HCT116 (cell line): Measurements from ENCODE around the gene PAQR7. TPM values are rescaled to one million over a fixed set of nuclear protein-coding genes. Genes with fewer than 3 reads are reported as not detected.

Experiments
- ATAC-seq: fragments of 200-7000 bp; cut with Tn5 transposase; 2 replicates; pipeline ENCODE4 v1.9.1; 2020; ENCODE audit warnings: mild to moderate bottlenecking, moderate library complexity
- BruUV-seq: library from RNA; stranded (reverse); fragments of 400-500 nt; replicated peaks from 2 replicates; lab custom pipeline; 2021; lab: Mats Ljungman, UMichigan
- CTCF ChIA-PET: fragments of 300-600 bp; sonication (Branson Sonifier 250); formaldehyde crosslinking; loops from one replicate; lab custom pipeline; 2021; ENCODE audit warnings: antibody characterized with exemption; lab: Charles Lee
- POLR2A ChIA-PET: fragments of 300-600, 350-600 bp; sonication (Branson Sonifier 250); formaldehyde crosslinking; loops from one replicate; lab custom pipeline; 2021; ENCODE audit warnings: antibody characterized with exemption; lab: Charles Lee
- RAD21 ChIA-PET, 2 experiments: fragments of 300-600 bp; sonication (Branson Sonifier 250); formaldehyde crosslinking; loops; one replicate each; lab custom pipeline; 2023; ENCODE audit warnings: low total read pairs in 2 of 2; ENCODE audit not compliant: uncharacterized antibody in 2 of 2, unreplicated experiment in 2 of 2, low non-redundant PET in 1 of 2; lab: Charles Lee
- DNase-seq: peaks from one replicate; pipeline ENCODE4 v3.0.0-alpha.2; 2010; ENCODE audit warnings: low read depth, low spot score
- H2AFZ ChIP-seq: fragments of 200-600 bp; shearing (Covaris generic), sonication (generic); 2 replicates; pipeline ENCODE4 v1.6.1; 2017; ENCODE audit warnings: low read depth, mixed run types, mixed read lengths, antibody characterized with exemption, low read length; ENCODE audit not compliant: poor library complexity, severe bottlenecking
- H3K27ac ChIP-seq: 2 replicates; pipeline ENCODE4 v1.5.1; 2012; ENCODE audit warnings: low read depth, low read length
- H3K27me3 ChIP-seq: fragments of 200-600 bp; sonication (generic); 2 replicates; pipeline ENCODE4 v1.6.1; 2016; ENCODE audit warnings: mixed run types, low read length, mixed read lengths; ENCODE audit not compliant: insufficient read depth
- H3K36me3 ChIP-seq, 2 experiments: fragments of 200-500 bp in 1 of 2; fragments of 200-600 bp in 1 of 2; sonication (Bioruptor generic) in 1 of 2; sonication (generic) in 1 of 2; 2 replicates each; pipeline versions ENCODE4 v1.5.1 to v1.6.1; 2014 to 2016; ENCODE audit warnings: low read length in 2 of 2, inconsistent platforms in 1 of 2, mixed read lengths in 1 of 2, mixed run types in 1 of 2; ENCODE audit not compliant: insufficient read depth in 2 of 2, control insufficient read depth in 1 of 2
- H3K4me1 ChIP-seq, 2 experiments: fragments of 200-600 bp in 1 of 2; sonication (generic) in 1 of 2; 2 replicates each; pipeline versions ENCODE4 v1.5.1 to v1.6.1; 2012 to 2017; ENCODE audit warnings: low read length in 2 of 2, inconsistent platforms in 1 of 2, mild to moderate bottlenecking in 1 of 2, mixed read lengths in 1 of 2, mixed run types in 1 of 2, moderate library complexity in 1 of 2; ENCODE audit not compliant: insufficient read depth in 2 of 2, control insufficient read depth in 1 of 2
- H3K4me2 ChIP-seq: fragments of 200-600 bp; sonication (generic); 2 replicates; pipeline ENCODE4 v1.6.1; 2017; ENCODE audit warnings: mixed run types, low read length, mixed read lengths
- H3K4me3 ChIP-seq, 2 experiments: fragments of 200-600 bp in 1 of 2; sonication (generic) in 1 of 2; replicated peaks in 1 of 2; 2 replicates each; pipeline ENCODE4 v1.5.1; 2011 to 2016; ENCODE audit warnings: low read length in 2 of 2, control low read depth in 1 of 2, low read depth in 1 of 2, mild to moderate bottlenecking in 1 of 2, mixed read lengths in 1 of 2, mixed run types in 1 of 2
- H3K79me2 ChIP-seq: fragments of 200-600 bp; sonication (generic); 2 replicates; pipeline ENCODE4 v1.6.1; 2017; ENCODE audit warnings: mild to moderate bottlenecking, mixed run types, low read length, moderate library complexity, mixed read lengths; ENCODE audit not compliant: insufficient read depth
- H3K9ac ChIP-seq: fragments of 200-600 bp; sonication (generic); 2 replicates; pipeline ENCODE4 v1.6.1; 2016; ENCODE audit warnings: low read length, mixed read lengths
- H3K9me2 ChIP-seq: fragments of 200-600 bp; sonication (generic), shearing (Covaris generic); 2 replicates; pipeline ENCODE4 v1.6.1; 2017; ENCODE audit warnings: mixed run types, mild to moderate bottlenecking, moderate library complexity; ENCODE audit not compliant: insufficient read depth
- H3K9me3 ChIP-seq, 2 experiments: fragments of 200-500 bp in 1 of 2; fragments of 200-600 bp in 1 of 2; sonication (Bioruptor generic) in 1 of 2; sonication (generic) in 1 of 2; 2 replicates each; pipeline ENCODE4 v1.6.1; 2014 to 2017; ENCODE audit warnings: low read length in 2 of 2, mixed read lengths in 2 of 2, inconsistent platforms in 1 of 2, low read depth in 1 of 2, mild to moderate bottlenecking in 1 of 2, mixed run types in 1 of 2, moderate library complexity in 1 of 2; ENCODE audit not compliant: control insufficient read depth in 1 of 2, insufficient read depth in 1 of 2
- H4K20me1 ChIP-seq: fragments of 200-600 bp; sonication (generic), shearing (Covaris generic); 2 replicates; pipeline ENCODE4 v1.6.1; 2017; ENCODE audit warnings: mixed run types, mild to moderate bottlenecking, moderate library complexity; ENCODE audit not compliant: insufficient read depth
- ELF1 ChIP-seq: IDR thresholded peaks from 2 replicates; pipeline ENCODE4 v1.6.1; 2012; ENCODE audit warnings: low read depth, borderline replicate concordance
- EZH2phosphoT487 ChIP-seq: fragments of 200-600 bp; IDR thresholded peaks from 2 replicates; pipeline ENCODE4 v1.6.1; 2018; ENCODE audit warnings: antibody characterized with exemption, borderline replicate concordance
- FOSL1 ChIP-seq: IDR thresholded peaks from 2 replicates; pipeline ENCODE4 v1.6.1; 2012; ENCODE audit warnings: low read depth
- JUND ChIP-seq: IDR thresholded peaks from 2 replicates; pipeline ENCODE4 v1.6.1; 2012
- POLR2AphosphoS5 ChIP-seq: IDR thresholded peaks from 2 replicates; pipeline ENCODE4 v1.6.1; 2011; ENCODE audit warnings: mild to moderate bottlenecking, low read depth, low read length, moderate library complexity
- RAD21 ChIP-seq: IDR thresholded peaks from 2 replicates; pipeline ENCODE4 v1.6.1; 2012; ENCODE audit warnings: low read depth, mild to moderate bottlenecking
- SRF ChIP-seq: IDR thresholded peaks from 2 replicates; pipeline ENCODE4 v1.6.1; 2012; ENCODE audit warnings: low read depth
- TCF7L2 ChIP-seq: IDR thresholded peaks from 2 replicates; pipeline ENCODE4 v1.7.0; 2011; ENCODE audit warnings: borderline replicate concordance, inconsistent platforms; ENCODE audit not compliant: insufficient read depth, insufficient read length; ENCODE audit errors: extremely low read depth
- YY1 ChIP-seq: IDR thresholded peaks from 2 replicates; pipeline ENCODE4 v1.6.1; 2011; ENCODE audit warnings: low read length, low read depth, moderate library complexity, mild to moderate bottlenecking; ENCODE audit not compliant: insufficient replicate concordance; ENCODE audit errors: extremely low read depth
- intact Hi-C: fragments of 100-400 bp; cut with micrococcal nuclease; formaldehyde crosslinking; loops from 2 replicates; pipeline ENCODE4 v1.10.0; 2022
- total RNA-seq: library from RNA; stranded (reverse); gene quantifications from one replicate; pipeline ENCODE4 v1.2.1, GENCODE V29; 2021; ENCODE audit not compliant: unreplicated experiment
- TF ChIP-seq, protein P1 (sequence below): IDR thresholded peaks from 2 replicates; pipeline ENCODE4 v1.6.1; 2011; ENCODE audit warnings: mild to moderate bottlenecking, low read length, moderate library complexity; ENCODE audit not compliant: insufficient replicate concordance; ENCODE audit errors: extremely low read depth
- TF ChIP-seq, protein P2 (sequence below): IDR thresholded peaks from 2 replicates; pipeline ENCODE4 v1.6.1; 2012

The PAQR7 gene
- total RNA-seq, 1 experiment from 2014 or later: 13.1 TPM

DNA sequence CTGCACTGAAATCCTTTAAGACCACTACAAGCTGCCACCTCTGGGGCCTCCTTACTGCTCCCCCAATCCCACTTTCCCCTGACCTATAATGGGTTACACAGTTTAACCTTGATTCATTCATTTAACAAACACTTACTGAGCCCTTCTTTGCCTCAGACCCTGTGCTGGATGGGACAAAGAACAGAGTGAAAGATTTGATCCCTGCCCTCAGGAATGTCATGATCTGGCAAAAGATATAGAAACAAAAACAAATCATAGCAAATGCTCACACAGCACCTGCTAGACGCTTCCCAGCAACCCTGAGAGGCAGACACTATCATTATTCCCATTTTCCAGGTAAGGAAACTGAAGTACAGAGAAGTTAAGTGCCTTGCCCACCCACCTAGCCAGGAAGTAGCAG is 9.2 kb downstream of the PAQR7 start:
- no peaks in the 10 kb centered on the region for H3K27me3 ChIP-seq
- TF ChIP-seq EZH2phosphoT487 (no peak), FOSL1 (no peak), ELF1 (no peak), POLR2AphosphoS5 (no peak), JUND (no peak), TCF7L2 (no peak), YY1 (no peak), RAD21 (no peak), SRF (no peak)
- TF ChIP-seq, protein P1, sequence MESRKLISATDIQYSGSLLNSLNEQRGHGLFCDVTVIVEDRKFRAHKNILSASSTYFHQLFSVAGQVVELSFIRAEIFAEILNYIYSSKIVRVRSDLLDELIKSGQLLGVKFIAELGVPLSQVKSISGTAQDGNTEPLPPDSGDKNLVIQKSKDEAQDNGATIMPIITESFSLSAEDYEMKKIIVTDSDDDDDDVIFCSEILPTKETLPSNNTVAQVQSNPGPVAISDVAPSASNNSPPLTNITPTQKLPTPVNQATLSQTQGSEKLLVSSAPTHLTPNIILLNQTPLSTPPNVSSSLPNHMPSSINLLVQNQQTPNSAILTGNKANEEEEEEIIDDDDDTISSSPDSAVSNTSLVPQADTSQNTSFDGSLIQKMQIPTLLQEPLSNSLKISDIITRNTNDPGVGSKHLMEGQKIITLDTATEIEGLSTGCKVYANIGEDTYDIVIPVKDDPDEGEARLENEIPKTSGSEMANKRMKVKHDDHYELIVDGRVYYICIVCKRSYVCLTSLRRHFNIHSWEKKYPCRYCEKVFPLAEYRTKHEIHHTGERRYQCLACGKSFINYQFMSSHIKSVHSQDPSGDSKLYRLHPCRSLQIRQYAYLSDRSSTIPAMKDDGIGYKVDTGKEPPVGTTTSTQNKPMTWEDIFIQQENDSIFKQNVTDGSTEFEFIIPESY: no peak
- TF ChIP-seq, protein P2, sequence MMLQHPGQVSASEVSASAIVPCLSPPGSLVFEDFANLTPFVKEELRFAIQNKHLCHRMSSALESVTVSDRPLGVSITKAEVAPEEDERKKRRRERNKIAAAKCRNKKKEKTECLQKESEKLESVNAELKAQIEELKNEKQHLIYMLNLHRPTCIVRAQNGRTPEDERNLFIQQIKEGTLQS: no peak
- no peak for DNase-seq
- no peak overlapping the region for H3K4me2 ChIP-seq
- 0 out of 2 replicates have a peak, but pooled peaks cover 3% of the 10 kb centered on the region for H4K20me1 ChIP-seq
- H3K4me3 ChIP-seq: no peak overlapping the region
- POLR2A ChIA-PET: no interaction called here
- no peaks in the 10 kb centered on the region for H3K9me3 ChIP-seq
- no peak for ATAC-seq
- CTCF ChIA-PET: no interaction called here
- H3K36me3 ChIP-seq: 0 out of 4 replicates have a peak, but pooled peaks cover 0 to 6% of the 10 kb centered on the region in 2 experiments
- H3K79me2 ChIP-seq: no peaks in the 10 kb centered on the region
- H3K4me1 ChIP-seq: peaks cover 22 to 32% of the 10 kb centered on the region in 2 experiments
- intact Hi-C loops: no loop called here
- no peak overlapping the region for H3K9ac ChIP-seq
- RAD21 ChIA-PET: no interaction called here
- no TSS peak for BruUV-seq
- H3K27ac ChIP-seq: no peak overlapping the region
- H2AFZ ChIP-seq: no peak overlapping the region
- no peaks in the 10 kb centered on the region for H3K9me2 ChIP-seq
